ENCODE measurements around the gene INTS14. TPM values are rescaled to one million over a fixed set of nuclear protein-coding genes. Genes with fewer than 3 reads are reported as not detected.

The INTS14 gene
- total RNA-seq, 4 donors from 2014 or later = 30.6 to 38.4 (median 36.0) TPM

DNA sequence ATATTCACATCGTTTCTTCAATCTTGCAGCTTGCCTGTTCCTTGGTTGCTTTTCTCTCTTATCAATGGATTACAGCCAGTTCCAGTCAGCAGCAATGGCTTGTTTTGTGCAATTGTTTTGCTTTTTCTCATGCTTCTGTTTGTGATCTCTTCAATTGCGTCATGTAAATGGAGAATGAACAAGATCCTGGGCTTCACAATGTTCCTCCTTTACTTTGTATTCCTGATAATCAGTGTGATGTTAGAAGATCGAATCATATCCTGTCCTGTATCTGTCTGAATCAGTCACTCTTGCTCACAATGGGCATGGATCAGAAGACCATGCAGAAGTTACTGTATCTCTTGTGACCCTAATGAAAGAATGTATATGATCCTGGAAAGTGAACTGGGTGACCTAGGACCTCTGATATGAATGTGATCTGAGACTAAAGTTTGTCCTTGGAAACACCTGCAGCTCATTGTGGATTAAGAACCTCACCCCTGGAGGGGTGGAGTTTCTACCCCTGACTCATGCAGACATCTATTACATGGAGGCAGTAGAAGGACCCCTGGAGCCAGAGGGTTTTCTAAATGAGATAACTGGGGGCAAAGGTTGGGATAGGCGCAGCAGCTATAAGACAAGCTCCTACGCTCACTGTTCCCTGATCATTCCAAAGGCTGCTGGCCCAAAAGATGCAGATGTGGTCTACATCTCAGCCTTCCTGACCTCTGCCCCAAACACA is 43.0 kb upstream of the INTS14 start:
- TF ChIP-seq POLR2A (IDR thresholded peaks at IDR 0.05) = no peak
- TF ChIP-seq EP300 (IDR thresholded peaks at IDR 0.05) = no peak
- TF ChIP-seq, protein P1, sequence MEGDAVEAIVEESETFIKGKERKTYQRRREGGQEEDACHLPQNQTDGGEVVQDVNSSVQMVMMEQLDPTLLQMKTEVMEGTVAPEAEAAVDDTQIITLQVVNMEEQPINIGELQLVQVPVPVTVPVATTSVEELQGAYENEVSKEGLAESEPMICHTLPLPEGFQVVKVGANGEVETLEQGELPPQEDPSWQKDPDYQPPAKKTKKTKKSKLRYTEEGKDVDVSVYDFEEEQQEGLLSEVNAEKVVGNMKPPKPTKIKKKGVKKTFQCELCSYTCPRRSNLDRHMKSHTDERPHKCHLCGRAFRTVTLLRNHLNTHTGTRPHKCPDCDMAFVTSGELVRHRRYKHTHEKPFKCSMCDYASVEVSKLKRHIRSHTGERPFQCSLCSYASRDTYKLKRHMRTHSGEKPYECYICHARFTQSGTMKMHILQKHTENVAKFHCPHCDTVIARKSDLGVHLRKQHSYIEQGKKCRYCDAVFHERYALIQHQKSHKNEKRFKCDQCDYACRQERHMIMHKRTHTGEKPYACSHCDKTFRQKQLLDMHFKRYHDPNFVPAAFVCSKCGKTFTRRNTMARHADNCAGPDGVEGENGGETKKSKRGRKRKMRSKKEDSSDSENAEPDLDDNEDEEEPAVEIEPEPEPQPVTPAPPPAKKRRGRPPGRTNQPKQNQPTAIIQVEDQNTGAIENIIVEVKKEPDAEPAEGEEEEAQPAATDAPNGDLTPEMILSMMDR (IDR thresholded peaks at IDR 0.05) = no peak
- DNase-seq (ENCODE audit: low spot score in 2 of 2) = no peak
- H3K4me3 ChIP-seq = no peak overlapping the region
- peaks cover 0 to 68% (median 0%) of the 10 kb centered on the region in 3 donors for H3K36me3 ChIP-seq
- WGBS, 2 donors = 85 to 94% methylated on average over 5 of the region's 5 CpGs
- no peaks in the 10 kb centered on the region for H3K27me3 ChIP-seq
- H3K4me1 ChIP-seq = no peaks in the 10 kb centered on the region
- no peaks in the 10 kb centered on the region for H3K9me3 ChIP-seq
- H3K27ac ChIP-seq = no peak overlapping the region

DNA sequence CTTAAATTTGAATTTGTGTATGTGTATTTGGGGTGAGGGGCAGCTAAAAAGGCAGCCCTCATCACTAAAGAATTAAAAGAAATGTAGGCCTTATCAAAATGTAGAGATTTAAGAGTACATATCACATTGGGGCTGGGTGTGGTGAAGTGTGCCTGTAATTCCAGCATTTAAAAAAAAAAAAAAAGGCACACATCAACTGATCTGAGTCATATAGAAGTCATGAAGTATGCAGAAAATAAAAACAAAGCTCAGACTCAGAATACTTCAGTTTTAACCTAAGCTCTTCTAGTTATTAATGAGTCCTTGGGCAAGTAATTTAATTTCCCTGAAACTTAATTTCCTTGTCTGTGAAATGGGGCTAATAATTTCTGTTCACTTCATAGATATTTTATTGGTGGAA is 42.4 kb upstream of the INTS14 start:
- no peak for DNase-seq (ENCODE audit: low spot score in 2 of 2)
- Histone ChIP-seq H3K4me3 (no peak overlapping the region), H3K36me3 (peaks cover 0 to 68% (median 0%) of the 10 kb centered on the region in 3 donors), H3K27ac (no peak overlapping the region), H3K27me3 (no peaks in the 10 kb centered on the region), H3K9me3 (no peaks in the 10 kb centered on the region), H3K4me1 (no peaks in the 10 kb centered on the region)
- TF ChIP-seq POLR2A (IDR thresholded peaks at IDR 0.05) (no peak), EP300 (IDR thresholded peaks at IDR 0.05) (no peak)
- TF ChIP-seq, protein P1 (IDR thresholded peaks at IDR 0.05) = no peak

DNA sequence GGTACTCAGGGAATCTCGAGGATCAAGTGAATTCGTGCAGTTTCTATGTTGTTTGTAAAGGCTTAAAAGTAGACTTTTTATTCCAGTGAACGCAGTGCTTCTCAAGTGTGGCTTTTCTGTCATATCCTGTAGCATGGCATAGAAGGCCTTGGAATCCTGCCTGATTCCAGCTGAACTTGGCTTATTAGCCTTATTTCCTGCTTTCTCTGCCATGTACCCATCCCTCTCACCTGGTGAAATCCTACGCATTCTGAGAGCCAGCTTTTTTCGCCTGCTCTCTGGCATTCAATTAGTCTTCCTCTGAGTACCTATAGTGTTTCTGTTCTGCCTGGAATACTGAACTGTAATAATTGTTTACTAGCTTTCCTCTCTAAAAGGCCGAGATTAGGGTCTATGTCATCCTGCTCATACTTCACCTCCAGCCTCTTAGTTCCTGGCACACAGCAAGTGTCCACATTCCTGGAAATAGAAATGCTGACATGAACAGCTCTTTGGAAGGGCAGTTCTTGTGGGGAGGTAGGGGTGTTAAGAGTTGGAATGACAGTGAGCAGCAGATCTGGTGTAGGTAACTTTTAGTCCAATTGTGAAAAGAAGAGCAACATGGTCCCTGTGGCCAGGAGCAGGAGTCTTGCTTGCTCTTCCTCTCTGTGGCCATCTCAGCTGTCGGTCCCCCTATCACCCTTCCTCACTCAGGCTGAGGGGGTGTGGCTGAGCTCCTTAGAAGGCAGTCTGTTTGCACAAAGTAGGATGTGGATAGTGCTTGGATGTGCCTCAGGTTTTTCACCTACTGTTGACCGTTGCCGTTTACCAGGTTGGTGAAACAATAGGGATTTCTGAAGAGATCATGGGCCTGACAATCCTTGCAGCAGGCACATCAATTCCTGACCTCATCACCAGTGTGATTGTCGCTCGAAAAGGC is 41.2 kb upstream of the INTS14 start:
- Histone ChIP-seq H3K4me1 (no peaks in the 10 kb centered on the region), H3K27me3 (no peaks in the 10 kb centered on the region), H3K9me3 (no peaks in the 10 kb centered on the region), H3K4me3 (no peak overlapping the region), H3K36me3 (peaks cover 0 to 59% (median 0%) of the 10 kb centered on the region in 3 donors), H3K27ac (no peak overlapping the region)
- DNase-seq (ENCODE audit: low spot score in 2 of 2) = no peak
- WGBS, 2 donors = 69 to 83% methylated on average over 11 of the region's 11 CpGs
- no peak for TF ChIP-seq EP300 (IDR thresholded peaks at IDR 0.05)
- TF ChIP-seq, protein P1 (IDR thresholded peaks at IDR 0.05) = no peak
- no peak for TF ChIP-seq POLR2A (IDR thresholded peaks at IDR 0.05)

DNA sequence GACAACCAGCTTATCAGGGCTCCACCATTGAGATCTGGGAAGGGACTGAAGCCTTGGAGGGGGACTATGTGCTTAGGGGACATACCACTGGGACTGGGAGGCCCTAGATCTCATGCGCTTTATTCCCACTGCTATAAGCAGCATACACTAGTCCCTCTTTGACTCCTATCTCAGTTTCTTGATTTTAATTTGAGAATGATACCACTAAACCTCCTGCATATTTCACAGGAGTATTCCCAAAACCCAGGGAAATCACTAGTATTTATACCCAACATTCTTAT is 40.1 kb upstream of the INTS14 start:
- TF ChIP-seq POLR2A (IDR thresholded peaks at IDR 0.05) = no peak
- TF ChIP-seq, protein P1 (IDR thresholded peaks at IDR 0.05) = no peak
- no peak for TF ChIP-seq EP300 (IDR thresholded peaks at IDR 0.05)
- Histone ChIP-seq H3K36me3 (peaks cover 0 to 55% (median 0%) of the 10 kb centered on the region in 3 donors), H3K4me3 (no peak overlapping the region), H3K27ac (no peak overlapping the region), H3K27me3 (no peaks in the 10 kb centered on the region), H3K4me1 (no peaks in the 10 kb centered on the region), H3K9me3 (no peaks in the 10 kb centered on the region)
- WGBS, 2 donors = 94 to 100% methylated on average over 1 of the region's 1 CpG
- no peak for DNase-seq (ENCODE audit: low spot score in 2 of 2)
